ENCODE results near the gene RTL5.

DNA sequence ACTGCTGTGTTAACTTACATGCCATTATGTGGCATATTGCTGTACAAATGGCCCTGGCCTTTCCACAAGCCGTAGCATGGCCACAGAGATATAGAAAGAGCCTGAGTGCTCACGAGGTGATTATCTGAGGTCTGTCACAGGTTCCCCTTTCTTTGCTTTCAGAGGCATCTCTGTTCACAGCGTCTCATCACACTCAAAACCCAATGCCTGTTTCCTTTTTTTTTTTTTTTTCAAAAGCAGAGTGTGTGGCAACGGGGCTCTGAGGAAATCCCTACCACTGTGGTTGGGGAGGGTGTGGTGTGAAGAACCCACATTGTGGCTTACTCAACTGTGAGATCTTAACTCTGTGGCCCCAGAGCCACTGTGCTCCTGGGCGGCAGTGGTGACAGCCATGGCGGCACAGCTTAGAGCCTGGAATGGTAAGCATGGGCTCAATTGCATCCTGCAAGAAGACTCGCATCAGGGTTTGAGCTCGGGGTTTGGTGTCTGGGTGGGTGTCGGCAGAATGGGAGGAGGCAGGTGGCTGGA, 30.8 kb downstream of the RTL5 start:
- TF ChIP-seq, protein P1, sequence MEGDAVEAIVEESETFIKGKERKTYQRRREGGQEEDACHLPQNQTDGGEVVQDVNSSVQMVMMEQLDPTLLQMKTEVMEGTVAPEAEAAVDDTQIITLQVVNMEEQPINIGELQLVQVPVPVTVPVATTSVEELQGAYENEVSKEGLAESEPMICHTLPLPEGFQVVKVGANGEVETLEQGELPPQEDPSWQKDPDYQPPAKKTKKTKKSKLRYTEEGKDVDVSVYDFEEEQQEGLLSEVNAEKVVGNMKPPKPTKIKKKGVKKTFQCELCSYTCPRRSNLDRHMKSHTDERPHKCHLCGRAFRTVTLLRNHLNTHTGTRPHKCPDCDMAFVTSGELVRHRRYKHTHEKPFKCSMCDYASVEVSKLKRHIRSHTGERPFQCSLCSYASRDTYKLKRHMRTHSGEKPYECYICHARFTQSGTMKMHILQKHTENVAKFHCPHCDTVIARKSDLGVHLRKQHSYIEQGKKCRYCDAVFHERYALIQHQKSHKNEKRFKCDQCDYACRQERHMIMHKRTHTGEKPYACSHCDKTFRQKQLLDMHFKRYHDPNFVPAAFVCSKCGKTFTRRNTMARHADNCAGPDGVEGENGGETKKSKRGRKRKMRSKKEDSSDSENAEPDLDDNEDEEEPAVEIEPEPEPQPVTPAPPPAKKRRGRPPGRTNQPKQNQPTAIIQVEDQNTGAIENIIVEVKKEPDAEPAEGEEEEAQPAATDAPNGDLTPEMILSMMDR (IDR thresholded peaks at IDR 0.05) = no peak
- no peak for TF ChIP-seq POLR2AphosphoS5 (IDR thresholded peaks at IDR 0.05)

All from sigmoid colon (tissue), 4 donors.